Psoas muscle (tissue), 8 donors: ENCODE measurements around the gene CHRM5. TPM values are rescaled to one million over a fixed set of nuclear protein-coding genes. Genes with fewer than 3 reads are reported as not detected.

Source experiments
- ATAC-seq, 4 donors: fragments of 200-7000 bp; cut with Tn5 transposase; one replicate each; pipeline ENCODE4 v1.9.1; 2020; ENCODE audit warnings: moderate library complexity in 3 of 4, mild to moderate bottlenecking in 2 of 4
- DNase-seq, 2 donors: peaks; one replicate each; pipeline ENCODE4 v3.0.0-alpha.2; 2020
- H3K27ac ChIP-seq: fragments of 200-600 bp; one replicate; pipeline ENCODE4 v1.8.0; 2022
- H3K27me3 ChIP-seq, 3 donors: fragments of 200-600 bp in 1 of 3; one replicate each; pipeline versions ENCODE4 v1.6.1 to v1.8.0; 2013 to 2022; ENCODE audit warnings: low read length in 2 of 3, mild to moderate bottlenecking in 2 of 3, moderate library complexity in 1 of 3; ENCODE audit not compliant: insufficient read depth in 3 of 3
- H3K36me3 ChIP-seq, 2 donors: fragments of 200-600 bp in 1 of 2; one replicate each; pipeline versions ENCODE4 v1.6.1 to v1.8.0; 2013 to 2022; ENCODE audit warnings: low read depth in 1 of 2, mild to moderate bottlenecking in 1 of 2, moderate library complexity in 1 of 2; ENCODE audit not compliant: insufficient read depth in 1 of 2
- H3K4me1 ChIP-seq: fragments of 200-600 bp; one replicate; pipeline ENCODE4 v1.8.0; 2022
- H3K4me3 ChIP-seq: fragments of 200-600 bp; one replicate; pipeline ENCODE4 v1.8.0; 2022; ENCODE audit warnings: mild to moderate bottlenecking
- H3K9me3 ChIP-seq: fragments of 200-600 bp; one replicate; pipeline ENCODE4 v1.8.0; 2022
- WGBS, 3 donors: extraction: QIAGEN DNeasy Blood & Tissue Kit; methylation state at CpG; one replicate each; pipeline versions ENCODE4 v1.1.6 to v1.1.7; 2013; 5-methylcytosine and 5-hydroxymethylcytosine counted together
- intact Hi-C, 2 donors: fragments of 100-400 bp; cut with DNase I; formaldehyde crosslinking; loops; one replicate each; pipeline versions ENCODE4 v1.11.0 to v1.14.2; 2022
- polyA plus RNA-seq, 3 donors: library from polyadenylated mRNA; stranded (reverse); fragments of 200-250 nt; gene quantifications; one replicate each; pipeline ENCODE4 v1.2.3, GENCODE V29; 2013
- total RNA-seq, 4 donors: library from RNA; stranded (reverse); fragmentation: NEBNext Ultra II Directional in 2 of 4; extraction: Animal tissue kit (Norgen Biotek cat#: 25700) in 2 of 4; gene quantifications; one replicate each; pipeline versions ENCODE4 v1.2.1 to v1.2.4, GENCODE V29; 2021 to 2023
- TF ChIP-seq, protein P1 (sequence below): fragments of 200-600 bp; IDR thresholded peaks from one replicate; pipeline ENCODE4 v1.8.0; 2022; ENCODE audit warnings: antibody characterized with exemption
- donor health status: healthy with polysubstance abuse.
- donor health status: DM: no; HTN: no; CAD: no; lungs with moderate emphysema.
- donor health status: Bipolar disorder and iron deficiency.
- donor health status: healthy.
- donor health status: DM: yes; HTN: yes; CAD: no.
- donor health status: DM: no; HTN: no; CAD: no.
- donor health status: DM: no; HTN: no; CAD: no.
- donor health status: DM: yes; HTN: yes; CAD: no.

Gene CHRM5
- total and polyA plus RNA-seq, 7 donors = under 0.01 to 0.04 TPM; not detected in 5

DNA sequence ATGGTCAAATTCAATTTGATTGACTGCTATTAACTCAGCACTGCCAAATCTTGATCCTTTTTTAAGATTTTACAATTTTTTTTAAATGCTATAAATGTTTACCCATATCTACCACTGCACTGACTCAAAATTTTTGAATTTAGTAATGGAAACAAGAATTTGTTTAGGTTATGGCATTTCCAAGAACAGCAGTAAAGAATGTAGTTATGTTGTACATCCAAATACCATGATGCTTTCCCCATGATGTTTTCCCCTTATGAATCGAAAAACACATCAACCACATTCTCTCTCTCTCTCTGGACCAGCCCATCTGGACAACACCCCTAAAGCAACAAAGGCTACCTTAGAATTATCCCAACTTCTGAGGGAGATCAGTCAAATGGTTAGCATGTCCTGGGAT, 14.2 kb downstream of the CHRM5 start:
- intact Hi-C loops = no loop called here
- ATAC-seq = no peak
- 81 to 90% (median 83%) methylated on average over 1 of the region's 1 CpG for WGBS, 3 donors
- Histone ChIP-seq H3K4me3 (no peak overlapping the region), H3K27ac (no peak overlapping the region), H3K36me3 (no peaks in the 10 kb centered on the region), H3K27me3 (no peaks in the 10 kb centered on the region), H3K9me3 (no peaks in the 10 kb centered on the region), H3K4me1 (no peaks in the 10 kb centered on the region)
- no peak for DNase-seq
- TF ChIP-seq, protein P1, sequence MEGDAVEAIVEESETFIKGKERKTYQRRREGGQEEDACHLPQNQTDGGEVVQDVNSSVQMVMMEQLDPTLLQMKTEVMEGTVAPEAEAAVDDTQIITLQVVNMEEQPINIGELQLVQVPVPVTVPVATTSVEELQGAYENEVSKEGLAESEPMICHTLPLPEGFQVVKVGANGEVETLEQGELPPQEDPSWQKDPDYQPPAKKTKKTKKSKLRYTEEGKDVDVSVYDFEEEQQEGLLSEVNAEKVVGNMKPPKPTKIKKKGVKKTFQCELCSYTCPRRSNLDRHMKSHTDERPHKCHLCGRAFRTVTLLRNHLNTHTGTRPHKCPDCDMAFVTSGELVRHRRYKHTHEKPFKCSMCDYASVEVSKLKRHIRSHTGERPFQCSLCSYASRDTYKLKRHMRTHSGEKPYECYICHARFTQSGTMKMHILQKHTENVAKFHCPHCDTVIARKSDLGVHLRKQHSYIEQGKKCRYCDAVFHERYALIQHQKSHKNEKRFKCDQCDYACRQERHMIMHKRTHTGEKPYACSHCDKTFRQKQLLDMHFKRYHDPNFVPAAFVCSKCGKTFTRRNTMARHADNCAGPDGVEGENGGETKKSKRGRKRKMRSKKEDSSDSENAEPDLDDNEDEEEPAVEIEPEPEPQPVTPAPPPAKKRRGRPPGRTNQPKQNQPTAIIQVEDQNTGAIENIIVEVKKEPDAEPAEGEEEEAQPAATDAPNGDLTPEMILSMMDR = no peak

DNA sequence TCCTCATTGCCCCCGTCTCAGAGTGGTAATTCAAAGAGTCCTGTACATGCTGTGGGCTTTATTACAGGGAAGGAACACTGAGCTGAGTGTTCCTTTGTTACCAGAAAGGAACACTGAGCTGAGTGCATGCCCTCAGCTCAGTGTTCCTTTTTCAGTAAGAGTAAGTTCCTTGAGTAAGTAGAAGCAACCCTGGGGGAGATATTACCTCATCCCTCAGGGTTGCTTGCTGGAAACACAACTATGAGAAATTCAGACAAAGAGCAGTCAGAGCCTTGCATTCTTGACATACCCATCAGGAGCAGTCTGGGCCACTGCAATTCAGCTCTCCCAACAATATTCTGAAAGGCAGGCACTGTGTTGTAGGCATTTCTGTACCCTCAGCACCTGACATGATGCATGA, 17.0 kb downstream of the CHRM5 start:
- intact Hi-C loops = no loop called here
- no peaks in the 10 kb centered on the region for H3K4me1 ChIP-seq
- WGBS, 3 donors = 53 to 71% (median 53%) methylated on average over 1 of the region's 1 CpG
- no peak for DNase-seq
- no peak overlapping the region for H3K4me3 ChIP-seq
- no peaks in the 10 kb centered on the region for H3K36me3 ChIP-seq
- no peaks in the 10 kb centered on the region for H3K9me3 ChIP-seq
- TF ChIP-seq, protein P1 = no peak
- no peak for ATAC-seq
- H3K27me3 ChIP-seq = no peaks in the 10 kb centered on the region
- H3K27ac ChIP-seq = no peak overlapping the region

DNA sequence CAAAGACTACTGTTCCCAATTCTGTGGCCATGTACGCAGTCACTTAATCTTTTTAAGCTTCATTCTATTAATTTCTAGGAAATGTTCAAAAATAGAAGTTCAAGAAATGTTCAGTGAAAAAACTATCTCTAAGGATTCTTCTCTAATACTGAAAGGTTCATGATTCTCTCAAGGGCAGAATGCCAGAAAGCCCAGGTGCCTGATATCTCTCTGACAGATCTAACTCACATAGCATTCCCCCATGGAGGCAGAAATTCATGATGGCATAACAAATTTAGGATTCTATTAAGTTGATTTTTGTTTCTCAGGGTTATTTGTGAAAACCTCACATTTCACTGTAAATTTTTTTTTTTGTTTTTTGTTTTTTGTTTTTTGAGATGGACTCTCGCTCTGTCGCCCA, 17.5 kb downstream of the CHRM5 start:
- Histone ChIP-seq H3K9me3 (no peaks in the 10 kb centered on the region), H3K27me3 (no peaks in the 10 kb centered on the region), H3K4me1 (no peaks in the 10 kb centered on the region), H3K36me3 (no peaks in the 10 kb centered on the region), H3K27ac (no peak overlapping the region), H3K4me3 (no peak overlapping the region)
- WGBS, 3 donors = 62 to 68% (median 64%) methylated on average over 3 of the region's 3 CpGs
- TF ChIP-seq, protein P1 = no peak
- intact Hi-C loops = no loop called here
- DNase-seq = no peak
- no peak for ATAC-seq

DNA sequence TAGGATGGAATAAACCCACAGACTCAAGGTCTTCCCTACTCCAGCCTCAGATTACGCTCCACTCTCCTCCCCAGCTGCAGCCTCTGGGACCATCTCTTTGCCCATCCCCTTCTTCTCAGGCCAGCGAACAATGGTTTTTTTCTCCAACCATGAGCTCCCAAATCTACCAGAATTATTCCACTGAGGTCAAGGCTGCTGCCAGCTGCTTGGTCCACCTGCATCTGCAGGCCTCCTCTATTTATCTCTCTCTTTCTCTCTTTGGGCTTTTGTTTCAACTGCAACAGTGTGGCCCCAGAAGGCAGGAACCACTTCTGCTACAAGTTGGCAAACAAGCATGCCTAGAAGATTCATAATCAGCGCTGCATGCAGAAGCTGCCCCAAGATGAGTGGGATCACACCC, 19.1 kb downstream of the CHRM5 start:
- H3K36me3 ChIP-seq = no peaks in the 10 kb centered on the region
- H3K27ac ChIP-seq = no peak overlapping the region
- no peak overlapping the region for H3K4me3 ChIP-seq
- ATAC-seq (no peak), DNase-seq (no peak)
- H3K4me1 ChIP-seq = no peaks in the 10 kb centered on the region
- H3K27me3 ChIP-seq = no peaks in the 10 kb centered on the region
- intact Hi-C loops = no loop called here
- H3K9me3 ChIP-seq = no peaks in the 10 kb centered on the region
- TF ChIP-seq, protein P1 = no peak
- WGBS, 3 donors = 88 to 94% (median 88%) methylated on average over 3 of the region's 3 CpGs

DNA sequence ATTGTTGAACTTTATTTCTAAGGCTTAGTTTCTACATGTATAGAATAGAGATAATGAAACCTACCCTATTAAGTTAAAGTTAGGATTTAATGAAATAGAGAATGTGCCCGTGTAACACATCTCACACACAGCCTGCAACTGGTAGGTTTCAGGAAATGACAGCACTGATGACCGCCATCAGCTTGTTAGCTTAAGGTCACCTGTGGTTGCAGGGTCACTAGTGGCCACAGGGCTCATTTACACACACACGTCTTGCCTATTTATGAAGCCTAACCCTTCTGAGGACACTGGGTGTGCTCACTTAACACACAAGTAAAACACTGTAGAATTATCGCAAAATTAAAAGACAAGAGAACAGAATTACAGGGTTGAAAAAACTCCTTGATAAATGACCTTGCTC, 20.1 kb downstream of the CHRM5 start:
- 81 to 85% (median 83%) methylated on average over 4 of the region's 4 CpGs for WGBS, 3 donors
- TF ChIP-seq, protein P1 = no peak
- Histone ChIP-seq H3K36me3 (no peaks in the 10 kb centered on the region), H3K27ac (no peak overlapping the region), H3K4me3 (no peak overlapping the region), H3K27me3 (no peaks in the 10 kb centered on the region), H3K4me1 (no peaks in the 10 kb centered on the region), H3K9me3 (no peaks in the 10 kb centered on the region)
- intact Hi-C loops = no loop called here
- ATAC-seq = no peak
- DNase-seq = no peak
